ENCODE measurements around the gene HBS1L.
A peak's percentile ranks its signal among the peaks of the same experiment; 100 is the strongest.

The HBS1L gene

DNA sequence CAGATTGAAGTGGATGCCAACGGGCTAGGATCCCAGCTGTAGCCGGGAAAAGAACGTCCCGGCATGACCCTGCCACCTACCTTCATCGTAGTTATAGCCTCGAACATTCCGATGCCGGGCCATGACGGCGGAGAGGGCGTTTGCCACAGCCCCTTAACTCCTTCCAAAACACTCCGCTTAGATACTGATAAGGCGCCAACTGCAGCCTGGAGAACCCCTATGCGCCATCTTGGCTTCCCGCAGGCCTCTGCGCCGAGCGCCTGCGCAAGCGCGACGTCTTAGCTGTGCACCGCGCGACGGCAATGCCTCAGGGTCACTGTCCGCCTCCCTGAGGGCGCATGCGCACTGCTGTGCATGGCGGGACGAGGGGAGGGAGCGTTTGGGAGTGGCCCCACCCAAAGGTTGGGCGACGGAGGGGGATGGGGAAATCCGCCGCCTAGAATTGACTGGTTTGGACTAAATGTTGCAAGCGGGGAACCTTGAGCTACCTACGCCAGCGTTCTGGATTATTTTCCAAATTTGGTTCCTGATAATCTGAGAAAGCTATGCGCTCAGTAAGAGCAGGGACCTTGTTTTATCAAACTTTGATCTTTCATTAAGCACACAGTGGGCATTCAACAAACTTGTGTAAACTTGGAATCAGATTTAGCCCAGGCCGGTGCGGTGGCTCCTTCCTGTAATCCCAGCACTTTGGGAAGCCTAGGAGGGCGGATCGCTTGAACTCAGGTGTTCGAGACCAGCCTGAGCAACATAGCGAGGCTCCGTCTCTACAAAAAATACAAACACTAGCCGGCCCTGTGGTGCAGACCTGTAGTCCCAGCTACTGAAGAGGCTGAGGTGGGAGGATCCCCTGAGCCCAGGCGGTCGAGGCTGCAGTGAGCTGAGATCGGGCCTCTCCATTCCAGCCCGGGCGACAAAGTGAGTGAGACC, at the start of gene HBS1L:
TSS of gene HBS1L (minus strand) at position 254 of the 930 bp plus-strand sequence. CDS start at position 123, 131 bp downstream.
- Mint-ChIP-seq H3K27me3 (no peaks in the 10 kb centered on the region), H3K27ac (peak within 1 kb of the TSS; percentile 98), H3K36me3 (no peaks in the 10 kb centered on the region), H3K9me3 (no peaks in the 10 kb centered on the region), H3K4me1 (peaks cover 38% of the 10 kb centered on the region), H3K4me3 (peak within 1 kb of the TSS; percentile 98)
- peak; percentile 99 for ATAC-seq

DNA sequence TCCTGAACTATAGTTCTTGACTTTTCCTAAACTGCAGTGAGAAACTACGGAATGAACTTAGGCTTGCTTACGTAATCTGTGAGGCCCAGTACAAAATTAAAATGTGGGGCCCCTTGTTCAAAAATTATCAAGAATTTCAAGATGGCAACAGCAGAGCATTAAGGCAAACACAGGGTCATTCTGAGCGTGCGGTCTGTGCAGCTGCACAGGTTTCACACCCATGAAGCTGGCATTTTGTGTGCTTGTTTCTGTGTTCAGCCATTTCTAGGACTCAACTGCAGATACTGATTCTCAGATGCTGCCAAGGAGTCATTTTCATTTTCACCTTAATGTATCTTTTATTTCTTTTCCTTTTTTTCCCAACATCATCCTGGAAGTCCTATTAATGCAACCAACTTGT, 49.6 kb upstream of the HBS1L start:
- Mint-ChIP-seq H3K4me3 (no peak overlapping the region), H3K36me3 (no peaks in the 10 kb centered on the region), H3K27ac (no peak overlapping the region), H3K9me3 (no peaks in the 10 kb centered on the region), H3K27me3 (peaks cover 20% of the 10 kb centered on the region), H3K4me1 (peaks cover 6% of the 10 kb centered on the region)
- no peak for ATAC-seq

DNA sequence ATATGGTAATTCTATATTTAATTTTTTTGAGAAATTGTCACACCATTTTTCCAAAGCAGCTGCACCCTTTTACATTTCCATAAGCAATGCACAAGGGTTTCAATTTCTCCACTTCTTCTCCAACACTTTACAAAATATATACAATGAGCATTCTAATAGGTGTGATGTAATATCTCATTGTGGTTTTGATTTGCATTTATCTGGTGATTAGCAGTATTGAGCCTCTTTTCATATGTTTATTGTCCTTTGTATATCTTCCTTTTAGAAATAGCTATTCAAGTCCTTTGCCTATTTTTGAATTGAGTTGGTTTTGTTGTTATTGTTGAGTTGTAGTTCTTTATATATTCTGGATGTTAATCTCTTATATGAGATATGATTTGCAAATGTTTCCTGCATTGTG, 47.6 kb upstream of the HBS1L start:
- Mint-ChIP-seq H3K4me3 (no peak overlapping the region), H3K27me3 (peaks cover 20% of the 10 kb centered on the region), H3K27ac (no peak overlapping the region), H3K4me1 (peaks cover 6% of the 10 kb centered on the region), H3K36me3 (no peaks in the 10 kb centered on the region), H3K9me3 (no peaks in the 10 kb centered on the region)
- no peak for ATAC-seq

- Mint-ChIP-seq H3K27me3 (no peaks in the 10 kb centered on the region), H3K27ac (no peak overlapping the region), H3K36me3 (no peaks in the 10 kb centered on the region), H3K4me1 (peaks cover 7% of the 10 kb centered on the region), H3K9me3 (no peaks in the 10 kb centered on the region), H3K4me3 (no peak overlapping the region)
- no peak for ATAC-seq
Measured at GRCh38 chr6:135097172-135097571, 42.5 kb upstream of the HBS1L start.

DNA sequence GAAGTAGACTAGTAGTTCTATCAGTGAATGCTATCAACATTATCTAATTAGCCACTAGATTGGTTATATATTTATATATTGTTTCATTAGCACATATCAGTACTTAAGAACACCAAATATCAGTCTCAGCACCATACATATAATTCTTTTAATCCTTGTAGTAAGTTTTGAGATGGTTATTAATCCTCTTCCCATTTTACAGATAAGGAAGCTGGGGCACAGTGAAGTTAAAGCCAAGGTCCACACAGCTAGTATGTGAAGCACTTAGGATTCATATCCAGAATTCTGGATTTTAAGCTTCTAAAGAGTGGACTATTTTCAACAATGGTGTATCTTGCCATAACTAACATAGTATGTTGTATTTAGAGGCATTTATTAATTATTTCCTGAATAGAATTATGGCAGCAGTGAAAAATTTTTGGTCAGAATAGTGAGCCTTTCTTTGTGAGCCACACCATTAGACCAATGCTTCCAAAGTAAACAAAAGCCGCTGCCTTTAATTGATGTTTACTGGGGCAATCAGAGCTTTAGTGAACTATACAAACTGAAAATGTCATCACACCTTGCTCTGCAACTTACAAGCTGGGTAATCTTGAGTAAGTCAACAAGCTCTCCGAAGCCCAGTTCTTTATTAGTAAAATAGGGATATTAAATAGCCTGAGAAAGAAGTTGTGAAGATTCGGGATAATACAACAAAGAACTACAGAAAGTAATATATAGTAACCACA, 41.9 kb upstream of the HBS1L start:
- H3K27ac Mint-ChIP-seq = no peak overlapping the region
- no peaks in the 10 kb centered on the region for H3K36me3 Mint-ChIP-seq
- H3K4me3 Mint-ChIP-seq = no peak overlapping the region
- no peaks in the 10 kb centered on the region for H3K9me3 Mint-ChIP-seq
- H3K27me3 Mint-ChIP-seq = no peaks in the 10 kb centered on the region
- H3K4me1 Mint-ChIP-seq = peaks cover 6% of the 10 kb centered on the region
- no peak for ATAC-seq

GRCh38 chr6:135095716-135096115, 41.1 kb upstream of the HBS1L start:
- peaks cover 6% of the 10 kb centered on the region for H3K4me1 Mint-ChIP-seq

GRCh38 chr6:135094403-135094821, 39.8 kb upstream of the HBS1L start:
- Mint-ChIP-seq H3K27ac (no peak overlapping the region), H3K36me3 (no peaks in the 10 kb centered on the region), H3K27me3 (no peaks in the 10 kb centered on the region), H3K4me1 (peaks cover 6% of the 10 kb centered on the region), H3K9me3 (no peaks in the 10 kb centered on the region), H3K4me3 (no peak overlapping the region)
- ATAC-seq = peak; percentile 60

More at GRCh38 chr6:135095716-135096115, 41.1 kb upstream of the HBS1L start:
- no peak for ATAC-seq
- Mint-ChIP-seq H3K36me3 (no peaks in the 10 kb centered on the region), H3K4me3 (no peak overlapping the region), H3K9me3 (no peaks in the 10 kb centered on the region), H3K27me3 (no peaks in the 10 kb centered on the region), H3K27ac (no peak overlapping the region)

DNA sequence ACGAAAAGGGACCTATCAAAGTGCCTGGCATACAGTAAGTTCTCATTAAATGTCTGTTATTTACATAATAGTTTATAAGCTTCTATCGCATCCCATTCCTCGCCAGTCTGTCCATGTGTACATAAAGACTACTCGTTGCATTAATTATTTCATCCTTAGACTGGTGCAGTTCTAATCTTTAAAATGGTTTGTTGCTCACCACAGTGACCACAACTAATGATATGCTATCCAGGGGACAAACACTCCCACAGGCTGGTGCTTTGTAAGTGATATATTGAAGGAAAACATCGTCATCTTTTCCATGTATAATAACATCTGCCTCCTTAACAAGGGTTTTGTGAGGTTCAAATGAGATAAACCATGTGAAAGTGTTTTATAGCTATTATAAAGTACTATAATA, 39.0 kb upstream of the HBS1L start:
- no peak for ATAC-seq
- Mint-ChIP-seq H3K36me3 (no peaks in the 10 kb centered on the region), H3K9me3 (no peaks in the 10 kb centered on the region), H3K27me3 (no peaks in the 10 kb centered on the region), H3K4me3 (no peak overlapping the region), H3K4me1 (peaks cover 6% of the 10 kb centered on the region), H3K27ac (no peak overlapping the region)

DNA sequence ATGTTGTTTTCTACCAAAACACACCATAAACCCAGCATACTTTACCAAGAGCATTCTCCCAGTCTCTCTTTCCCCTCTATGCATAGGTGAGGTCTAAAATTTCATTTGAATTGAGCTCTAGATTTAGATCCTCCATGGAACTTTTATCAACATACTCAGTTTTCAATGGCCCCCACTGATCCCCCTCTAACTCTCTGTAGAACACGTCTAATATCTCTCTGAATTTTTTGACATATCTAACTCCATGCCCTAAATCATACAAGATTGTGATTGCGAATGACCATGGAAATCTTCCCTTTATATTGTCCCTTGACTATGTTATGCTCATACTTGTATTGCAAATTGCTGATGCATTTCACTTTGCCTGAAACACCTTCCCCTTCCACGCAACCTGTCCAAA, 38.1 kb upstream of the HBS1L start:
- no peak overlapping the region for H3K4me3 Mint-ChIP-seq
- ATAC-seq = no peak
- peaks cover 13% of the 10 kb centered on the region for H3K4me1 Mint-ChIP-seq
- no peak overlapping the region for H3K27ac Mint-ChIP-seq
- H3K36me3 Mint-ChIP-seq = no peaks in the 10 kb centered on the region
- H3K9me3 Mint-ChIP-seq = no peaks in the 10 kb centered on the region
- H3K27me3 Mint-ChIP-seq = no peaks in the 10 kb centered on the region

GRCh38 chr6:135090819-135091218, 36.2 kb upstream of the HBS1L start:
- no peak overlapping the region for H3K27ac Mint-ChIP-seq
- no peak overlapping the region for H3K4me3 Mint-ChIP-seq
- H3K4me1 Mint-ChIP-seq = peaks cover 32% of the 10 kb centered on the region
- no peaks in the 10 kb centered on the region for H3K9me3 Mint-ChIP-seq
- no peak for ATAC-seq
- peaks cover 19% of the 10 kb centered on the region for H3K27me3 Mint-ChIP-seq
- H3K36me3 Mint-ChIP-seq = no peaks in the 10 kb centered on the region

GRCh38 chr6:135089901-135090300, 35.3 kb upstream of the HBS1L start:
- H3K9me3 Mint-ChIP-seq = no peaks in the 10 kb centered on the region
- H3K4me3 Mint-ChIP-seq = no peak overlapping the region
- H3K36me3 Mint-ChIP-seq = no peaks in the 10 kb centered on the region
- no peak overlapping the region for H3K27ac Mint-ChIP-seq
- H3K27me3 Mint-ChIP-seq = peaks cover 23% of the 10 kb centered on the region
- H3K4me1 Mint-ChIP-seq = peaks cover 36% of the 10 kb centered on the region
- ATAC-seq = no peak

GRCh38 chr6:135088818-135089809, 34.5 kb upstream of the HBS1L start:
- Mint-ChIP-seq H3K27me3 (peaks cover 23% of the 10 kb centered on the region), H3K9me3 (no peaks in the 10 kb centered on the region), H3K4me3 (no peak overlapping the region), H3K36me3 (no peaks in the 10 kb centered on the region), H3K4me1 (peaks cover 30% of the 10 kb centered on the region), H3K27ac (no peak overlapping the region)
- ATAC-seq = peak; percentile 83

DNA sequence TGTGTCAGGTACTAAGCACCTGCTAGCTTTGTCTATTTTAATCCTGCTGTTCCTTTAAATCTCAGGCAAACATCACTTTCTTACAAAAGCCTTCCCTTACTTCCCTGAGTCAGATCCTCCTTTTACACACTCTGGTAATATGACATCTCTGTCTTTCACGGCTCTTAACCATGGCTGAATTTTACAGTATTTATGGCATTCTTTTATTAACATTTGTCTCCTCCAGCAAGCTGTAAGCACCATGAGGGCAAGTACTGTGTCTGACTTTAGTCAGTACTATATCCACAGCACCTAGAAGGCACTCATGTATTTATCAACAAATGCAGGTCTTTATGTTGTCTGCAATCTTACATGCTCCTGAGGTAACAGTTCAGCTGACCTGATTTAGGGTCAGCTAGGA, 33.7 kb upstream of the HBS1L start:
- ATAC-seq = peak; percentile 5
- Mint-ChIP-seq H3K9me3 (no peaks in the 10 kb centered on the region), H3K27me3 (peaks cover 23% of the 10 kb centered on the region)

GRCh38 chr6:135087803-135088202, 33.2 kb upstream of the HBS1L start:
- Mint-ChIP-seq H3K4me1 (peaks cover 29% of the 10 kb centered on the region), H3K27me3 (peaks cover 23% of the 10 kb centered on the region), H3K27ac (peak overlapping the region; percentile 14), H3K4me3 (no peak overlapping the region), H3K36me3 (no peaks in the 10 kb centered on the region), H3K9me3 (no peaks in the 10 kb centered on the region)
- no peak for ATAC-seq

More for the DNA sequence above, 33.7 kb upstream of the HBS1L start:
- Mint-ChIP-seq H3K4me1 (peaks cover 29% of the 10 kb centered on the region), H3K36me3 (no peaks in the 10 kb centered on the region), H3K4me3 (no peak overlapping the region), H3K27ac (no peak overlapping the region)

- no peaks in the 10 kb centered on the region for H3K36me3 Mint-ChIP-seq
- H3K9me3 Mint-ChIP-seq = no peaks in the 10 kb centered on the region
- peak overlapping the region; percentile 14 for H3K27ac Mint-ChIP-seq
- peaks cover 29% of the 10 kb centered on the region for H3K4me1 Mint-ChIP-seq
- H3K4me3 Mint-ChIP-seq = no peak overlapping the region
- ATAC-seq = peak; percentile 24
- peaks cover 23% of the 10 kb centered on the region for H3K27me3 Mint-ChIP-seq
Measured at GRCh38 chr6:135087403-135087802, 32.8 kb upstream of the HBS1L start.

All from stimulated activated memory B cell treated with anti-CD40 and anti-IgM and Interleukin-4, amounts not matched to agents 10 μg/mL and 1 μg/mL and 100 μg/mL, for 72 hours (primary cell).